ENCODE results near the gene CSN3. TPM values are rescaled to one million over a fixed set of nuclear protein-coding genes. Genes with fewer than 3 reads are reported as not detected.
"Not testable (repeated sequence)": the region's sequence is repeated elsewhere in the genome, so short reads cannot be mapped to it uniquely, and the experiment has no call there.

Gene CSN3
- total RNA-seq, result not detected

DNA sequence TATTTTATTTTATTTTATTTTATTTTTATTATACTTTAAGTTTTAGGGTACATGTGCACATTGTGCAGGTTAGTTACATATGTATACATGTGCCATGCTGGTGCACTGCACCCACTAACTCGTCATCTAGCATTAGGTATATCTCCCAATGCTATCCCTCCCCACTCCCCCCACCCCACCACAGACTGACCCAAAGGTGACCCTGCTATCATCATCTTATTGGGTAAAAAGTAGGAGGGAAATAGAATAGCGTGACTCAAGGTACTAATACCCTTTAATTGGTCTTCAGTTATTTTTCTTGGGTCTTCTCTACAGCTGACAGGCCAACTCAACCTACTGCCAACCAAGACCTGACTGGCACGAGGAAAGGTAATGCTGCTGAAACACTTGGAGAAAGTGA is at the start of gene CSN3:
Gene CSN3 (plus strand): TSS at position 301 of the 400 bp plus-strand sequence. CDS start 2,223 bp downstream, outside the sequence.
- TF ChIP-seq, protein P1, sequence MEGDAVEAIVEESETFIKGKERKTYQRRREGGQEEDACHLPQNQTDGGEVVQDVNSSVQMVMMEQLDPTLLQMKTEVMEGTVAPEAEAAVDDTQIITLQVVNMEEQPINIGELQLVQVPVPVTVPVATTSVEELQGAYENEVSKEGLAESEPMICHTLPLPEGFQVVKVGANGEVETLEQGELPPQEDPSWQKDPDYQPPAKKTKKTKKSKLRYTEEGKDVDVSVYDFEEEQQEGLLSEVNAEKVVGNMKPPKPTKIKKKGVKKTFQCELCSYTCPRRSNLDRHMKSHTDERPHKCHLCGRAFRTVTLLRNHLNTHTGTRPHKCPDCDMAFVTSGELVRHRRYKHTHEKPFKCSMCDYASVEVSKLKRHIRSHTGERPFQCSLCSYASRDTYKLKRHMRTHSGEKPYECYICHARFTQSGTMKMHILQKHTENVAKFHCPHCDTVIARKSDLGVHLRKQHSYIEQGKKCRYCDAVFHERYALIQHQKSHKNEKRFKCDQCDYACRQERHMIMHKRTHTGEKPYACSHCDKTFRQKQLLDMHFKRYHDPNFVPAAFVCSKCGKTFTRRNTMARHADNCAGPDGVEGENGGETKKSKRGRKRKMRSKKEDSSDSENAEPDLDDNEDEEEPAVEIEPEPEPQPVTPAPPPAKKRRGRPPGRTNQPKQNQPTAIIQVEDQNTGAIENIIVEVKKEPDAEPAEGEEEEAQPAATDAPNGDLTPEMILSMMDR (IDR thresholded peaks at IDR 0.05; ENCODE audit: low read depth), result not testable (repeated sequence)

- TF ChIP-seq, protein P1 (IDR thresholded peaks at IDR 0.05; ENCODE audit: low read depth), result no peak
Measured at GRCh38 chr4:70192895-70193294, 49.5 kb upstream of the CSN3 start.

DNA sequence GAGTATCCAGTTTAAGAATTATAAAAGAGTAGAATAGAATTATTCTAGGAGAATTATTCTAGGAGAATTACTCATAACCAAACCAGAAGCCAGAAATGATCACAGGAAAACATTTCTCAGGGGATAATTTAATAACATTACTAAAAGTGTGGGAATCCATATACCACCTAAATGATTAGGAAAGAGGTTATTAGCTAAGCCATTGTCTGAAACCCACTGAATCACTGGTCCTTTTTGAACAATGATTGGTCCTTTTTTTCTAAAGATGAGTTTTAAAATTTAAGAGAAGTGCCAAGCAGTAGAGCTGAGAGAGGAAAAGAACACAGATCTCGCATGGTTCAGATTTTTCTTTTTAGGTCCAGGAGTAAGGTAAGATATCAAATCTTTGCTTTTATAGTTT is 47.0 kb upstream of the CSN3 start, which contains the start of gene ODAM:
Gene ODAM (plus strand): TSS at position 301 of the 400 bp plus-strand sequence. CDS start 819 bp downstream, outside the sequence.
- TF ChIP-seq, protein P1 (IDR thresholded peaks at IDR 0.05; ENCODE audit: low read depth), result no peak

DNA sequence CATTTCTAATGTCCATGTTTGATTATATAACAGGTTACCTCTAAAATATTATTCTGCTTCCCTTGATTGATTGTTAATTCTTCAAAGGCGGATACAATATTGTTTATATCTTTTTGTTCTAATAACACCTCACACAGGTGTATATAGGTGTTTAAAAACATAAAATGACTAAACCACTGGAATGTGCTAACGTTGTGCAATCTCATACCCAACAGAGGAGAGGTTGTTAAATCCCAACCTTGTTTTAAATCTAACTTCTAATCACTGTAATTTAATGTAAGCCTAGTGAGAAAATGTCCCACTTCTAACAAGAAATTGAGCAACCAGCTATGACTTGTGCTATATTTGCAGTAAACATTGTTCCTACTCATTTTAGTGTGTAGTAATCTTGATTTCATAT is 45.5 kb upstream of the CSN3 start:
- TF ChIP-seq, protein P1 (IDR thresholded peaks at IDR 0.05; ENCODE audit: low read depth), result no peak

- TF ChIP-seq, protein P1 (IDR thresholded peaks at IDR 0.05; ENCODE audit: low read depth), result no peak
Measured at GRCh38 chr4:70197842-70198241, 44.6 kb upstream of the CSN3 start.

- TF ChIP-seq, protein P1 (IDR thresholded peaks at IDR 0.05; ENCODE audit: low read depth), result no peak
Measured at GRCh38 chr4:70203601-70204000, 38.8 kb upstream of the CSN3 start.

GRCh38 chr4:70225824-70226223 is 16.6 kb upstream of the CSN3 start, which contains the start of gene FDCSP:
TSS of gene FDCSP (plus strand) at chr4:70226124. CDS start at chr4:70231195, 5,071 bp downstream.
- TF ChIP-seq, protein P1 (IDR thresholded peaks at IDR 0.05; ENCODE audit: low read depth), result no peak
